ENCODE data around the gene RREB1.

RREB1 gene

DNA sequence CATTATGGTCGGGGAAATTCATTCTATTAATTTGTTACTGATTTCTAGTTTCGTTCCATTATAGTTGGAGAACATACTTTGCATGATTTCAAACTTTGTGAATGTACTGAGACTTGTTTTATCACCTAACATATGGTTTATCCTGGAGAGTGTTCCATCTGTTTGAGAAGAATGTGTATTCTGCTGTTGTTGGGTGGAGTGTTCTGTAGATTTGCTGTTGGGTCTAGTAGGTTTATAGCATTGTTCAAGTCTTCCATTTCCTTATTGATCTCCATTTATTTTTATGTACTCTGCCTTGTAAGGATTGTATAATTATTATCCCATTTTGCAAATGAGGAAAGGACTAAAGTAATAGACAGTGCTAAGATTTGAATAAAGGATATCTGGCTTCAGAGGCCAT lies 85.4 kb downstream of the RREB1 start:
- DNase-seq (ENCODE audit: low read depth in 2 of 2): no peak

DNA sequence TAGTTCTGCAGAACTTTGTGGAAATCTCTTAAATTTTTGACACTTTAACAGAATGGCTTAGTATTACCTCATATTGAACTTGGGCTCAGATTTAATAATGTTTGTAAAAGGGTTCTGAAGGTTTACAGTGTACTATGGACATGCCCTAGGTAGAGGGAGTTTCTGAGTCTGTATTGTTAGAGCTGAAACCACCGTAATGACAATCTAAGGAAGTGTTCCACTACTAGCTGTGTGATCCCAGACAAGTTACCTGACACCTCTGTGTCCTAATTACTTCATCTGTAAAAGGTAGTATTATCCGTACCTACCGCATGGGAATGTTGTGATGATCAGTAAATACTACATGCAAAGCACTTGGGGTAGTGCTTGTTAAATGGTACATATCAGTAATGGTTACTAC lies 86.9 kb downstream of the RREB1 start:
- no peak for DNase-seq (ENCODE audit: low read depth in 2 of 2)

DNA sequence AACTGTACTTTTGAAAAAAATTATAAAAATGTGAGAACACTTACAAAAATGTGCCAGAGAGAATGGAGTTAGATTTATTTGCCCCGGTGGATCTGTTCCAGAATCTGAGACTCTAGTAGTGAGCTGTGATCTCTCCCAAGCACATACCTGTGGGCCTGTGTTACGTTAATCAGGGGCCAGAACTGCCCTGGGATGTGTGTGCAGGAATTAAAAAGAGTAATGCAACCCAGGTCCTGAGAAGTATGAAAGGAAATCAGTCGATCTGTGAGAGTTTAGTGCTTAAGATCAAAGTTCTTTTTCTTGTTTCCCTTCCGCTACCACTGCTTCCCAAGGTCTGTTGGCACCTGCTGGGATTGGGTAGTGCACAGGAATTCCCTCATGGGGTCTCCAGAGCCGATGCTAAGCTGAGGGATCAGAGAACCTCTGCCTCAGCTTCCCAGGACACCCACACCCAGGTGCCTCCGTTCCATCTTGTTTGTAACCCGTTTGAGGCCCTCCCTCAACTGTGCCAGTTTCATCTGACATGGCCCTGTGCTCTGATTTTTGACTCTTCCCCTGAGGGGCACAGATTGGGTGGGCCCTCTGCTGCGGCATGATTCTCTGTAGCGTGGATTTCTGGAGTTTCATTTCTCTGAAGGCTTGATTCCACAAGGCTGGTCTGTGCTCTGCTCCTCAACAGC lies 87.7 kb downstream of the RREB1 start:
- DNase-seq (ENCODE audit: low read depth in 2 of 2): no peak

DNA sequence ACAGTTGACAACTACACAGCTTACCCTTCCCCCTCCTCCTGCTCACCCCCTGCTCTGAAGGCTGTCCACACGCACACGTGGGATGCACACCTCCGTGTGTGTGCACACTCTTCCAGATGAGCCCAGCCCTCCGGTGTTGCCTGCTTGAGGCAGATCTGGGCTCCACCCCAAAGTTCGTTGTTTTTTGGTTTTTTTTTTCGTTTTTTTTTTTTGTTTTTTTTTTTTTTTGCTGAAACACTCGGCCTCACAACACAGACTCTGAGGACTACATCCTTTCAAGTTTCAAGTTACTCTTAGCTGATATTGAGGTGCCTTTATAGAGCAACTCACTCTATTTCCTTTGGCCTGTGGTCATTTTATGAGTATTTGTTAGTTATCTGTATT lies 88.2 kb downstream of the RREB1 start:
- no peak for DNase-seq (ENCODE audit: low read depth in 2 of 2)

DNA sequence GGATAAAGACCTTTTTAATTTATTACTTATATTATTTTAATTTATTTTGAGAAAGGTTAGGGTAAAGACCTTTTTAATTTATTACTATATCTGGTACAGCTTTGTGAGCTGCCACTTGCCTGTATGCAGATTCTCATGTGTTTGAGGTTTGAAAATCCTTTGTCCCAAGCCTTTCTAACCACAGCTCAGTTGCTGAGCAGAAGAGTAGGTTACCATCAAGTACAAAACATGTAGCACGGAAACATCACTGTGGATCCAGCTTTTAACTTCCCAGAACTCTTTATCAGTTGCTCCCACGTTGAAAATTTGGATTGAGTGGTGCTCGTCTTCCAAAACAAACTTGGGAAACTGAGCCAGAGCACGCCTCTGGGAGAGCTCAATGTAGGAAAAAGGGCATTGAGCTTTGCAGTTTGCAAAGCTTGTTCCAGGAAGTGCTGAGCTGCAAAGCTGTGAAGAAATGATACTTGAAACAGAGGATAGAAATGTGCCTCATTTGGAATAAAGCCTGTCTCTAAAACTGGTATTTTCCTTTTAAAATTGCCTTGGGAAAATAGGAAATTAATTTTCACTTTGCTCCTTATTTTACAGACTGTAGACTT lies 89.0 kb downstream of the RREB1 start:
- no peak for DNase-seq (ENCODE audit: low read depth in 2 of 2)

DNA sequence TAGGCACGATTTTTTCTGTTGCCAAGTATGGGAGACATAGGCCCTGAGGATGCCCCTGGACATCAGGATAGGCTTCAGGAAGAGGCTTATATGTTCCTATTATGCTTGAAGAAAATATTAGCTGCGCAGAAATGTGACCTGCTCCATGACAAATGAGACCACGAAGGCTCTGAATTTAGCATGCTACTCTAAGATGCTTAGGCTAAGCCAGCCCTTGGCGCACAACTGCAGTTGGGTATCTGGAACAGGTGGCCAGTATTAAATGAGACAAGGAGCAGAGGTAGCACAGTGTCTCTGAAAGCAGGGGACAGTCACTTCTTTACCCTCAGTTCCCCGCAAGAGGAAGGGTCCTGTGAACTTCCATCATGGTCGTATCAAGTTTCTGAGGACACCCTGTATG lies 90.0 kb downstream of the RREB1 start:
- DNase-seq (ENCODE audit: low read depth in 2 of 2): no peak

DNA sequence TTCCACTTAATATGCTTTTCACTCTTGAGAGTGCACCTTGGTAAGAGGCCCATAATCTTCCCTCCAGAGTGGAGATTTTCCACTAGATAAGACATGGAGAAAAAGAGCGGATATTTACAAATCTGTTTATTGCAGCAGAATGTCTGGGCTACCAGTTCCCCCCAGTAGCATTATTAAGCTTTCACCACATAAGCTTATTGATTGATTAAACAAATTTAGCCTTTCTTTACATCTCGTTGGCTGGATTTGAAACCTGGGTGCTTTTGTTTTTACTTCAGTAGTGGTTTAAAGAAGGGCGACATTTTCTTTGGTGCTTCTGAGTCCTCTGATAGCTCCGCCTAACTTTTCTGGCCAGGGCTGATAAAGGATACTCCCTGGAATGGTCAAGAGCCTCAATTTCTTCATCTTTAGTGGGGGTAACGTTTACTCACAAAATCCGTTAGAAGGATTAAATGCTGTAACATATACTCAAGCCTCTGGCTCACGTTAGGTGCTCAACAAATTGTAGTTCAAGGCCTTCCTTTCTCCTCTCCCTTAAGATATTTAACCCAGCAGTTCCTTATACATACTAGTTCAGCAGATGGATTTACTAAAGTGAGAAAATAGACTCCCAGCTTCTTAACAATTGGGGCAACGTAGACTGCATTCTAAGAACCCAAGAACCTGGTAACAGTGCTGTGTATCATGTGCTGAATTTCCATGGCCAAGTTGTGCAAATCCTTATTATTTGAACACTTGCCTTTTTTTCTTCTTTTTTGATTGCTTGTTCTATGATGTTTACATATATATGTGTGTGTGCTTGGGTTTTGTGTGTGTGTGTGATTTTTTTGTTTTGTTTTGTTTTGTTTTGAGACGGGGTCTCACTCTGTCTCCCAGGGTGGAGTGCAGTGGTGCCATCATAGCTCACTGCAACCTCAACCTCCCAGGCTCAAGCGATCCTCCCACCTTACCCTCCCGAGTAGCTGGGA lies 91.4 kb downstream of the RREB1 start:
- DNase-seq (ENCODE audit: low read depth in 2 of 2): no peak

DNA sequence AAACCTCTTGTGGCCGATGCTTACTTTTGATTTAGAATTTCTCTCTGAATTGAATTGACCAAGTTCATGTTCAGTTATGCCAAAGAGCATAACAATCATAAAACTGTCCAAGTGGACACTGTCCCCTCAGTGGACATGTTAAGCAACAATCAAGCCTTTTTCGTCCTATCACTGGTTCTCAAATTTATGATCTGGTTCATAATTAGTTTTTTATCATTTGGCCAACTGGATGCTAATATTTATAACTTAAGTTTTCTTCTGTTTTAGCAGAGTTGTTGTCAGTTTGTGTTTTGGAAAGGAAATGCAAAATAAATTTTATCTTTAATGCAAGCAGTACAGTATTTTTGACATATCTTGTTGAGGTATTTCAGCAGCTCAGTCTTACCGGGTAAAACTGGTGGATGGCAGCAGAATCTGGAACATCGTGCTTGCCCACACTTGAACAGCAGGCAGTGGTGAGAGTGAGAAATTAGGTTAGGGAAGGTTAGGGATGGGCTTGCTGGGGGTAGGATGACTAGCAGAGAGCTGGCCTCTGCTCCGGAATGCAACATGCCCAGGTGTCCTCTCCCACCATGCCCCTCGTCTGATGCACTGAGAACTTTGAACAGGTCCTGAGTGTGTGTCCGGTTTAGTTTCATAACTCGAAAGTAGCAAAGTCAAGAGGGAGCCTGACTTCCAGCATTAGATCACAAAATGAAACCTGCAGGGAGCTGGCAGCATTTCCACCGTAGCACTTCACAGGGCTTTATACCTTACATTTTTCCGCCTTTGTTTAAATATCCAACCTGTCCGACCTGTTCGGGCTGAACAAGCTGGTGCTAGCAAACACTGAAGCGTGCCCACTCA lies 93.1 kb downstream of the RREB1 start:
- DNase-seq (ENCODE audit: low read depth in 2 of 2): no peak

DNA sequence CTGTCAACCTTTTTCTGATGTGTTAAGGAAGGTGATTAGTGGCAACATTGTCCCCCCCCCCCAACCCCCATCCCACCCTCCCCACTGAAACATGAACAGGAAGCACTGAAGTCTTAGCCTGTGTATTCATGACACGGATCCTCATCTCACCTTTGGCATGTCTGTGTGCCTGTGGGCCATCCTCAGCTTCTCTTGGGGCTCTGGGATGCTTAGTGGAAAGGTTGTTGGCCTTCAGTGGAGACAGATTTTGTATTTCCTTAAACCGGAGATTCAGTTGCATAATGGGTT lies 93.6 kb downstream of the RREB1 start:
- no peak for DNase-seq (ENCODE audit: low read depth in 2 of 2)

DNA sequence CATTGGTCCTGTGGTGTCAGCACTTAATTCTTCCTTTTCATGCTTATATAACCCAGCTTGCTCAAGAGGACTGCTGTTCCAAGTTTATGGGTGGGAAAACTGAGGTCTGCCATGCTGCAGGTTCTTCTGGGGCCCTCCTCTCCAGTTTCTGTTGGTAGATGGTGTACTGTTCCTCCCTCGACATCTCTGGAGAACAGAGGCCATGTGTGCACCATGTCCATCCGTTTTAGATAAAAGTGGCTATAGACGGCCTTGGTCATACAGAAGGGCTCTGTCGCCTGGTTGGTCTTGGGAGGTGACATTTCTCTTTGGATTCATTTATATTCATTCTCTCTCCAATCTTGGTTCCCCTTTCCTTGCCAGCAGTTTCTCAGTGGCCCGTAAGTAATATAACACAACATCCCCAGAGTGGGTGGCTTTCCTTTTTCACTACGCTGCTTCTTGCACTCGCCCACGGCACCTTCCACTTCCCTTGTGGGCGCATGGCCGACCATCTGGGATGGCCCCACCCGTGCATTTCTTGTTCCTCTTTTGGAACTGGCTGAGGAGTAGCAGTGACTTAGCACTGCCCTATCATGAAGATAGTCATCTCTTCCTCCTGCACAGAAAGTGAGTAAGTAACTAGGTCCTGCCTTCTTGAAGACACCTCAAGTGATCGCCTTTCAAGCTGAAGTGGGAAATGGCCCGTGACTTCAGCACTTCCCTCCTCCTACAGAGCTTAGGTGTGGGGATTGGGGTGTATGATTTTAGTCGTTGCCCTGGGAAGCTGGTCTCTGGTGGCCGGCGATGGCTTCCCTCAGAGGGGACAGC lies 94.2 kb downstream of the RREB1 start:
- DNase-seq (ENCODE audit: low read depth in 2 of 2): peak in 1 of 2 donors; percentile 4

DNA sequence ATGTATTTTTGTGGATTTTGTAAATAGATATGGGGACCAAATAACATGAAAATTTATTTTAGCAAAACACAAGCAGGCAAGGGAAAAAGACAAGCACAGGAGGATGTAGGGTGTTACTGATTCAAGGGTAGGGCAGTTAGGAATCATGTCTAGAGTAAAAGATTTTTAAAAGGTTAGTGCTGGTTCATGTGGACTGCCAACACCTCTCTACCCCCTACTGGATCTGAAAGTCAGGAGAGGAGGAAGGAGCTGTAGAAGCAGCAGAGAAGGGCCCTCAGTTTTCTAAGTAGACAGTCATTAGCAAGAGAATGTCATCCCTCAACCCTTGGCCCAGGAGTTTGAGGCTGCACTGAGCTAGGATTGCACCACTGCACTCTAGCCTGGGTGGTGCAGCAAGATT lies 95.2 kb downstream of the RREB1 start:
- DNase-seq (ENCODE audit: low read depth in 2 of 2): no peak

DNA sequence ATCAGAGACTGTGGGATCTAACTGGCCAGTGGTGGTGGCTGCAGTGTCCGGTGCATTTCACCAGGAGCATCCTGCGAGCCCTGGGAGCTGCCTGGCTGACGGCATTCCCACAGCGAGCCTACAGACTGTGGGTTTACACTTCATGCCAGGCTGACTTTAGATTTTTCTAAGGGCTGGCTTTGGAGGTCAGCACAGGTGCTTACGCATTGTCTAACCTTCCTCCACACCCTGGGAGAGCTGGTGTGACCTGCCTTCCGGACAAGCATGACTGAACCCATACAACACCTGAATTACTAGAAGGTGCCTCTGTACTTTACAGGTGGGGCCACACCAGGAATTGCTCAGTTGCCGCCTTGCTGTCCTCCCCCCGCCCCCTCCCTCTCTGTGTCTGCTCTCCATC lies 96.2 kb downstream of the RREB1 start:
- DNase-seq (ENCODE audit: low read depth in 2 of 2): no peak

DNA sequence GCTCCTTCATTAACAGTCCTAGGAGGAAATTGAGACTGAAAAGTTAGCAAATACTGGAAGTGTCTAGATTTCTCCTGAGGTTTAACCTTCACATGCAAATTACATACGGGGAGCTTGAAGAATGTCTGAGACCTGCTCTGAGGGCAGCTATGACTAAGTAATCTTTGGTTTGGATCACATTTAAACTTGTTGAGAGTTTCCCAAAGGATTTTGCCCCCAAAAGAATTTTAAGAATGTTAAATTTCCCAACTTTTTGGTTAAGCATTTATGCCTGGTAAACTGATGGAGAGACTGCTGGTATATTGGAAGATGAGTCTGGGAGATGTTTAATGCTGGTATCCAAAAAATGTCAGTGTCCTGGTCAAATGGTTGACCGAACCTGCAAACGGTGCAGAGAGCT lies 97.0 kb downstream of the RREB1 start:
- no peak for DNase-seq (ENCODE audit: low read depth in 2 of 2)

DNA sequence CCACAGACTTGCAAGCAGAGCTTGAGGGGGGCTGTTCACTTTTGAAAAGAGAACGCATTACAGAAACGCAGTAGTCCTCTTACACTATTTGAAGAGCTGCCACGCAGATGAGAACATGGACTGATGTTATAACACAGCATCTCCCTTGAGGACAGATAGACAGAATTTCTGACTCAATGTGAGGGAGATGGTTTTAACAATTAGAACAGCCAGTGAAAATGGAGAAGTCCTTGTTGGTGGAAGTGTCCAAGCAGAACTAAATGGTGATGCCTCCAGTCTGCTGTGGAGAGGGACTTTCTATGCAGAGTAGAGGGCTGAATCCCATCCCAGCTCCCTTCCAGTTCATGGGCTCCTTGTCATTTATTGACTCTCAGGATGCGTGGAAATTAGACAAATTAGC lies 100.0 kb downstream of the RREB1 start:
- DNase-seq (ENCODE audit: low read depth in 2 of 2): no peak

DNA sequence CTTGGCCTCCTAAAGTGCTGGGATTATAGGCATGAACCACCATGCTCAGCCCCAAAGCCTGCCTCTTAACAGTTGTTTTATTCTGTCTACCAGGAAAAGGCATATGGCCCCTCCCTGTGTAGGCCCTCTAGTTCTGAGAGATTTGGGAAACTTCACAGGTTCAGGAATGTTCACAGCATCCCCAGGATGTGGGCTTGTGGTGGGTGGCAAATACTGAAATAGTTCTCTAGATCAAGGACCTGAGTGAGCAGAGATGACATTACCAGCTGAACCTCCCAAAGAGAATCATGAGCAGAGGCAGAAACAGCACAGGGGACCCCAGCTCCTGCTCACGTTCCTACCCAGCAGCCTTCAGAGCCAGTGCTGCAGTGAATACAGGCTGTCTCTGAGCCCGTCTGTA lies 105.7 kb downstream of the RREB1 start:
- no peak for DNase-seq (ENCODE audit: low read depth in 2 of 2)

DNA sequence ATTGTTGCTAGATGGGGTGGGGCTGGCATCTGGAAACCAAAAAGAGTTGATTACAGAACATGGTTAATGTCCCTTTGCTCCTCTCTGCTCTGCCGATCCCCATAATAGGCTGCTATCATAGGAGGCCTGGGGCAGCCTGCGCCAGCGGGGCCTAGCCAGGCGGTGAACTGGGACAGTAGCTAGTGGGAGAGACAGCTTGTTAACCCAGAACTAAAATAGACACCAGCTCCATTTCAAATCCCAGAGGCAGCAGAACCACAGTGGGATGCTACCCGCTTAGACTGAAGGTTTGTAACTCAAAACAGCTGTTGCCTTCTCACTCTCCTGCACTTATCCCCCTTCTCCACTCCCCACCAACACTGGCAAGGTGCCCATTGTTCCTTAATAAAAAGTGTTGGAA lies 106.7 kb downstream of the RREB1 start:
- no peak for DNase-seq (ENCODE audit: low read depth in 2 of 2)

DNA sequence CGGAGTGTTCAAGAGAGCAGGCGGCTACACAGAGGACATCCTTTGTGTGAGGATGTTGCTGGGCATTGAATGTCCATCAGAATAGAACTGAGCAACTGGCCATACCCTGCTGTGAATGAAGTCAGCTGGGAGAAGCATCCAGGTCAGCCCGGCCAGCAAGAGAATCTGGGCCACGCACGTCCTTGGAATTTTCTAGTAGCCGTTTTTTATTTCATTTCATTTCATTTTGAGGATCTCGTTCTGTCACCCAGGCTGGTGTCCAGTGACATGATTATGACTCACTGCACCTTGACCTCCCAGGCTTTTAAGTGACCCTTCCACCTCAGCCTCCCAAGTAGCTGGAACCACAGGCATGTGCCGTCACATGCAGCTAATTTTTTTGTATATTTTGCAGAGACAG lies 107.4 kb downstream of the RREB1 start:
- no peak for DNase-seq (ENCODE audit: low read depth in 2 of 2)

DNA sequence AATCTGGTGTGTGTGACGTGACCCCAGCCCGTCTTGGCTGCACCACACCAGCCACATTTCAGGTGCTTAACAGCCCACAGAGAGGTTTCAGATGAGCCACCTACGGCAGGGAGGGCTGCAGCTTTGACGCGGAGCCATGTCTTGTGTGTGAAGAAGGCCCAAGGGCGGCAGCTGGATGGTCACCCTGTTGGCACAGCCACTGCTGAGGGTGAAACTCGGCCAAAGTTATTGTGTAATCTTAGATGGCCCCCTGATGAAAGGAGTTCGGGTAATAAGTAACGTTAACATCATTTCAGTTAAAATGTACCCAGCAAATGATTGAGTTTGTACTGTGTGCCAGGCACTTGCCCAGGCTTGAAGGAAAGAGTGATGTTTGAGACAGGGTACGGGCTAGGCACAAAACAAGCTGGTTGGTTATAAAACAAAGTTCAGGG lies 108.1 kb downstream of the RREB1 start:
- no peak for DNase-seq (ENCODE audit: low read depth in 2 of 2)

DNA sequence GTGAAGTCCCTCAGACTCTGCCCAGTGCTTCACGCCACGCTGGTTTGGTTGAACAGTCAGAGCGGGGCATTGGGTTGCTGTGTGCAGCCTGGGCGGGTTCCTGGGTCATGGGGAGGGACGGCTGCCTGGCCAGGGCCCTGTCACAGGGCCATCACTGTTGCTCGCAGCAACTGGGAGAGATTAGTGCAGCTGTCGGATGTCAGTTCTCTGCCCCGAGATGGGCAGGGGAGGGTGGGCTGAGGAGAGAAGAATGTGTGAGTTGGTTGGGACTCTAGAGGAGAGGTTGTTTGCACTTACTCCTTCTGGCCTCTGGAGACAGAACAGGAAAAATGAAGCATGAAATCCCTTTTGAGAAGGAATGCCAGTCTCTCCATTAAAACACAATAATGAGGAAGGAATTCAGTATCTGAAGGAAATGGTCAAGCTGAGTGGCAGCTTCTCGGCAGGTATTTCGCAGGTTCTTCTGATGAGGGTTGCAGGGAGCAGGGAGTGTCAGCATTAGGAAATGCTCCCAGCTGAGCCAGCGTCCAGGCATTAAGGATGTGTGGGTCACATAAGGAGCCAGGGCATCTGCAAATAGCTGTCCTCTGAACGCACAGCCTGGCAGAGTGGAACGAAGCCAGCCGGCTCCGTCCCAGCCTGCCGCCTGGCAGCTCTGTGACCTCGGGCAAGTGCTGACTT lies 109.3 kb downstream of the RREB1 start:
- no peak for DNase-seq (ENCODE audit: low read depth in 2 of 2)

DNA sequence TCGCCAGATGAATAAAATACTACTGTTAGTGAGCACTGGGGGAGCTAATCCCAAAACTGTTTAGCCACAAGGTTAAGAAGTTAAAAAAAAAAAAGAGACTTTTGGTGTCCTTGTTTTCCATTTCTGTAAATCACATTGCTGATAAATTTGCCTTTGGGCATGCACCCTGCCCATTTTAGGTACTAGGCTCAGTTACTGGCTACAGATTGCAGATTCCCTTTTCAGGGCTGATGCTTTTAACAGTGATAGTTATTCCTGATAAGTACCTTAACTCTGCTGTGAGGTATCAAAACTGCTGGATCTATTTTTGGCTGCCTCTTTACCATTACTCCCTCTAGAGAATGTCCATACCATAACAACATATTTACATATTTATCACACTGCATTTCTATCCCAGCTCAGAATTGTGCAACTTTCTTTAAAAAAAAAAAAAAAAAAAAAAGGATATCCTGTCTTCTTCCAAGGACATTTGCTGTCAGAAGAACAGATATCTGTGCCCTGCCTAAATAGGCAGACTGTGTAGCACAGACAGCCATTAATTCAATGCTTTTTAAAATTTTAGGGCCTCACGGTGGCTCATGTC lies 110.7 kb downstream of the RREB1 start:
- no peak for DNase-seq (ENCODE audit: low read depth in 2 of 2)
